Nephron progenitor cell (in vitro differentiated cells): Measurements from ENCODE around the gene GPR15LG.

Source experiments
- DNase-seq: peaks from one replicate; pipeline ENCODE4 v3.0.0; 2021
- H3K27ac Mint-ChIP-seq: 2 replicates; pipeline ENCODE4 v1.8.0; 2021; ENCODE audit warnings: mild to moderate bottlenecking, moderate library complexity, mixed read lengths
- H3K27me3 Mint-ChIP-seq: 2 replicates; pipeline ENCODE4 v1.8.0; 2021; ENCODE audit warnings: mild to moderate bottlenecking, low read depth, mixed read lengths; ENCODE audit not compliant: poor library complexity
- H3K36me3 Mint-ChIP-seq: 2 replicates; pipeline ENCODE4 v1.8.0; 2021; ENCODE audit warnings: low read depth, mixed read lengths
- H3K4me1 Mint-ChIP-seq: 2 replicates; pipeline ENCODE4 v1.8.0; 2021; ENCODE audit warnings: mixed read lengths
- H3K4me3 Mint-ChIP-seq: 2 replicates; pipeline ENCODE4 v1.8.0; 2021; ENCODE audit warnings: mild to moderate bottlenecking, moderate library complexity, mixed read lengths
- H3K9me3 Mint-ChIP-seq: 2 replicates; pipeline ENCODE4 v1.8.0; 2021; ENCODE audit warnings: mild to moderate bottlenecking, moderate library complexity, mixed read lengths
- CTCF ChIP-seq: fragments of 200-600 bp; sonication (generic); IDR thresholded peaks from 2 replicates; pipeline ENCODE4 v1.5.0; 2021; ENCODE audit warnings: antibody characterized with exemption

The GPR15LG gene

GRCh38 chr10:84224411-84225028 is 50.9 kb downstream of the GPR15LG start:
- DNase-seq, result peak; percentile 79
- Mint-ChIP-seq H3K27me3 (peaks cover 17% of the 10 kb centered on the region), H3K9me3 (no peaks in the 10 kb centered on the region), H3K4me1 (no peaks in the 10 kb centered on the region), H3K4me3 (no peak overlapping the region), H3K36me3 (no peaks in the 10 kb centered on the region), H3K27ac (no peak overlapping the region)
- TF ChIP-seq CTCF, result no peak

GRCh38 chr10:84225427-84226173 is 52.0 kb downstream of the GPR15LG start, which contains the start of gene LRIT2:
TSS of gene LRIT2 (minus strand) at chr10:84225544. CDS start at chr10:84225520, 24 bp downstream.
- no peak within 1 kb of the TSS for H3K27ac Mint-ChIP-seq
- H3K27me3 Mint-ChIP-seq, result peaks cover 24% of the 10 kb centered on the region
- no peak for TF ChIP-seq CTCF
- H3K4me1 Mint-ChIP-seq, result no peaks in the 10 kb centered on the region
- H3K36me3 Mint-ChIP-seq, result no peaks in the 10 kb centered on the region
- H3K4me3 Mint-ChIP-seq, result no peak within 1 kb of the TSS
- DNase-seq, result no peak
- no peaks in the 10 kb centered on the region for H3K9me3 Mint-ChIP-seq

GRCh38 chr10:84226616-84227015 is 53.0 kb downstream of the GPR15LG start:
- DNase-seq, result no peak
- no peak for TF ChIP-seq CTCF
- peaks cover 28% of the 10 kb centered on the region for H3K27me3 Mint-ChIP-seq
- H3K4me3 Mint-ChIP-seq, result no peak overlapping the region
- H3K27ac Mint-ChIP-seq, result no peak overlapping the region
- H3K9me3 Mint-ChIP-seq, result no peaks in the 10 kb centered on the region
- H3K36me3 Mint-ChIP-seq, result no peaks in the 10 kb centered on the region
- no peaks in the 10 kb centered on the region for H3K4me1 Mint-ChIP-seq

GRCh38 chr10:84227810-84228209 is 54.2 kb downstream of the GPR15LG start:
- H3K4me1 Mint-ChIP-seq, result no peaks in the 10 kb centered on the region

GRCh38 chr10:84230359-84230758 is 56.8 kb downstream of the GPR15LG start:
- no peak overlapping the region for H3K4me3 Mint-ChIP-seq
- no peak for DNase-seq
- no peak for TF ChIP-seq CTCF
- no peaks in the 10 kb centered on the region for H3K9me3 Mint-ChIP-seq
- no peak overlapping the region for H3K27ac Mint-ChIP-seq
- H3K36me3 Mint-ChIP-seq, result no peaks in the 10 kb centered on the region
- peaks cover 28% of the 10 kb centered on the region for H3K27me3 Mint-ChIP-seq
- no peaks in the 10 kb centered on the region for H3K4me1 Mint-ChIP-seq

More at GRCh38 chr10:84227810-84228209, 54.2 kb downstream of the GPR15LG start:
- no peak for DNase-seq
- no peak for TF ChIP-seq CTCF
- no peak overlapping the region for H3K27ac Mint-ChIP-seq
- no peaks in the 10 kb centered on the region for H3K36me3 Mint-ChIP-seq
- peaks cover 28% of the 10 kb centered on the region for H3K27me3 Mint-ChIP-seq
- no peak overlapping the region for H3K4me3 Mint-ChIP-seq
- no peaks in the 10 kb centered on the region for H3K9me3 Mint-ChIP-seq

GRCh38 chr10:84232376-84232775 is 58.8 kb downstream of the GPR15LG start:
- H3K4me3 Mint-ChIP-seq, result no peak overlapping the region
- peaks cover 27% of the 10 kb centered on the region for H3K27me3 Mint-ChIP-seq
- no peaks in the 10 kb centered on the region for H3K4me1 Mint-ChIP-seq
- no peak overlapping the region for H3K27ac Mint-ChIP-seq
- TF ChIP-seq CTCF, result no peak
- H3K9me3 Mint-ChIP-seq, result no peaks in the 10 kb centered on the region
- DNase-seq, result no peak
- no peaks in the 10 kb centered on the region for H3K36me3 Mint-ChIP-seq
